Activated T-helper 2 cell treated with anti-CD3 and anti-CD28 coated beads, Interferon-gamma antibody, Interleukin-2, Interleukin-4, amounts not matched to agents 10 μg/mL and 5 μg/mL and 100 μg/mL, durations not matched to agents 14 hours and 24 hours and 36 hours (primary cell): ENCODE measurements around the gene SLC9B2. TPM values are rescaled to one million over a fixed set of nuclear protein-coding genes. Genes with fewer than 3 reads are reported as not detected.
A peak's percentile ranks its signal among the peaks of the same experiment; 100 is the strongest.
"Not testable (repeated sequence)": the region's sequence is repeated elsewhere in the genome, so short reads cannot be mapped to it uniquely, and the experiment has no call there.

Experiments used
- DNase-seq: peaks from one replicate; pipeline ENCODE4 v3.0.0; 2021; ENCODE audit warnings: low spot score
- H3K27ac Mint-ChIP-seq: one replicate; pipeline ENCODE4 v1.8.0; 2021; ENCODE audit warnings: mixed read lengths
- H3K27me3 Mint-ChIP-seq: one replicate; pipeline ENCODE4 v1.8.0; 2021; ENCODE audit warnings: low read depth, mixed read lengths
- H3K36me3 Mint-ChIP-seq: one replicate; pipeline ENCODE4 v1.8.0; 2021; ENCODE audit warnings: low read depth, mixed read lengths
- H3K4me1 Mint-ChIP-seq: one replicate; pipeline ENCODE4 v1.8.0; 2021; ENCODE audit warnings: low read depth, mixed read lengths
- H3K4me3 Mint-ChIP-seq: one replicate; pipeline ENCODE4 v1.8.0; 2021; ENCODE audit warnings: low read depth, mild to moderate bottlenecking, moderate library complexity, mixed read lengths
- H3K9me3 Mint-ChIP-seq: one replicate; pipeline ENCODE4 v1.8.0; 2021; ENCODE audit warnings: mixed read lengths
- intact Hi-C: fragments of 100-400 bp; cut with micrococcal nuclease; formaldehyde crosslinking; loops from one replicate; pipeline ENCODE4 v1.15.1; 2023
- total RNA-seq: library from RNA; stranded (reverse); gene quantifications from 2 replicates; pipeline ENCODE4 v1.2.3, GENCODE V29; 2022

Gene SLC9B2
- total RNA-seq, 1 donor from 2014 or later = 37.9 TPM

- intact Hi-C loops = no loop called here
- peaks cover 15% of the 10 kb centered on the region for H3K27me3 Mint-ChIP-seq
Measured at GRCh38 chr4:103002551-103002950, 74.0 kb downstream of the SLC9B2 start.

GRCh38 chr4:102994803-102995202 is 81.8 kb downstream of the SLC9B2 start:
- H3K4me1 Mint-ChIP-seq = peaks cover 3% of the 10 kb centered on the region
- no peak overlapping the region for H3K4me3 Mint-ChIP-seq
- H3K36me3 Mint-ChIP-seq = peaks cover 17% of the 10 kb centered on the region
- H3K27ac Mint-ChIP-seq = no peak overlapping the region
- H3K27me3 Mint-ChIP-seq = peaks cover 2% of the 10 kb centered on the region
- DNase-seq = no peak
- intact Hi-C loops = no loop called here
- H3K9me3 Mint-ChIP-seq = peaks cover 27% of the 10 kb centered on the region

More at GRCh38 chr4:103002551-103002950, 74.0 kb downstream of the SLC9B2 start:
- H3K9me3 Mint-ChIP-seq = peaks cover 15% of the 10 kb centered on the region
- peaks cover 6% of the 10 kb centered on the region for H3K36me3 Mint-ChIP-seq
- no peaks in the 10 kb centered on the region for H3K4me1 Mint-ChIP-seq
- no peak overlapping the region for H3K4me3 Mint-ChIP-seq
- no peak overlapping the region for H3K27ac Mint-ChIP-seq
- DNase-seq = no peak

GRCh38 chr4:102993985-102994384 is 82.6 kb downstream of the SLC9B2 start:
- Mint-ChIP-seq H3K36me3 (peaks cover 17% of the 10 kb centered on the region), H3K9me3 (peaks cover 27% of the 10 kb centered on the region)
- H3K27ac Mint-ChIP-seq, H3K27me3 Mint-ChIP-seq, H3K4me3 Mint-ChIP-seq, H3K4me1 Mint-ChIP-seq, DNase-seq, intact Hi-C loops: not testable (repeated sequence)

GRCh38 chr4:102988429-102989020 is 88.0 kb downstream of the SLC9B2 start:
- H3K9me3 Mint-ChIP-seq = peaks cover 25% of the 10 kb centered on the region
- peaks cover 29% of the 10 kb centered on the region for H3K36me3 Mint-ChIP-seq
- intact Hi-C loops = no loop called here
- no peak for DNase-seq
- no peaks in the 10 kb centered on the region for H3K27me3 Mint-ChIP-seq
- peak overlapping the region; percentile 85 for H3K27ac Mint-ChIP-seq
- H3K4me1 Mint-ChIP-seq = peaks cover 42% of the 10 kb centered on the region
- H3K4me3 Mint-ChIP-seq = peak overlapping the region; percentile 22

GRCh38 chr4:102981005-102981404 is 95.6 kb downstream of the SLC9B2 start:
- Mint-ChIP-seq H3K4me3 (no peak overlapping the region), H3K4me1 (peaks cover 13% of the 10 kb centered on the region), H3K27ac (no peak overlapping the region)

More at GRCh38 chr4:102981005-102981404, 95.6 kb downstream of the SLC9B2 start:
- Mint-ChIP-seq H3K27me3 (no peaks in the 10 kb centered on the region), H3K9me3 (peaks cover 9% of the 10 kb centered on the region), H3K36me3 (peaks cover 5% of the 10 kb centered on the region)
- intact Hi-C loops = no loop called here
- no peak for DNase-seq

Other genes with a start within 250 kb of the SLC9B2 start
- gene UBE2D3, start 249.2 kb downstream of the SLC9B2 start, total RNA-seq = 429 and 432 TPM in 2 replicates
- 50.8 and 51.4 TPM in 2 replicates for gene CISD2, start 207.8 kb downstream of the SLC9B2 start, total RNA-seq
- gene SLC9B1, start 57.1 kb downstream of the SLC9B2 start, total RNA-seq = 0.28 and 0.57 TPM in 2 replicates
- gene BDH2, start 23.1 kb upstream of the SLC9B2 start, total RNA-seq = 16.0 and 16.3 TPM in 2 replicates
- 36.0 and 36.5 TPM in 2 replicates for gene CENPE, start 121.6 kb upstream of the SLC9B2 start, total RNA-seq